Spleen (tissue), 11 donors: ENCODE measurements around the gene WNT9B. TPM values are rescaled to one million over a fixed set of nuclear protein-coding genes. Genes with fewer than 3 reads are reported as not detected.

Source experiments
- DNase-seq: peaks from one replicate; pipeline ENCODE4 v3.0.0-alpha.2; 2020
- H3K27ac ChIP-seq, 8 donors: fragments of 200-600 bp; sonication (generic) in 7 of 8; 1 replicate in 4 of 8; 2 replicates in 4 of 8; pipeline versions ENCODE4 v1.5.0 to v1.8.0; 2016 to 2021; ENCODE audit warnings: inconsistent platforms in 4 of 8, mild to moderate bottlenecking in 4 of 8, moderate library complexity in 1 of 8
- H3K27me3 ChIP-seq, 7 donors: fragments of 200-600 bp; sonication (generic) in 6 of 7; replicated peaks in 1 of 7; 1 replicate in 4 of 7; 2 replicates in 3 of 7; pipeline versions ENCODE4 v1.5.0 to v1.8.0; 2016 to 2021; ENCODE audit warnings: inconsistent platforms in 3 of 7, mild to moderate bottlenecking in 1 of 7
- H3K36me3 ChIP-seq, 6 donors: fragments of 200-600 bp; sonication (generic) in 5 of 6; 1 replicate in 4 of 6; 2 replicates in 2 of 6; pipeline versions ENCODE4 v1.5.0 to v1.8.0; 2016 to 2021; ENCODE audit warnings: inconsistent platforms in 2 of 6
- H3K4me1 ChIP-seq, 6 donors: fragments of 200-600 bp; sonication (generic) in 5 of 6; 1 replicate in 3 of 6; 2 replicates in 3 of 6; pipeline versions ENCODE4 v1.5.0 to v1.8.0; 2016 to 2021; ENCODE audit warnings: inconsistent platforms in 3 of 6
- H3K4me3 ChIP-seq, 8 donors: fragments of 200-600 bp; sonication (generic) in 7 of 8; 1 replicate in 4 of 8; 2 replicates in 4 of 8; pipeline versions ENCODE4 v1.5.0 to v1.8.0; 2016 to 2021; ENCODE audit warnings: inconsistent platforms in 4 of 8, mild to moderate bottlenecking in 4 of 8, moderate library complexity in 2 of 8
- H3K9me3 ChIP-seq, 8 donors: fragments of 200-600 bp; sonication (generic) in 7 of 8; 1 replicate in 4 of 8; 2 replicates in 4 of 8; pipeline versions ENCODE4 v1.5.0 to v1.8.0; 2016 to 2021; ENCODE audit warnings: inconsistent platforms in 4 of 8
- POLR2A ChIP-seq, 3 donors: fragments of 450-650 bp; IDR thresholded peaks; one replicate each; pipeline ENCODE4 v1.5.1; 2017; ENCODE audit warnings: antibody characterized with exemption in 3 of 3, mild to moderate bottlenecking in 1 of 3
- POLR2AphosphoS5 ChIP-seq, 3 donors: sonication (generic); formaldehyde crosslinking; IDR thresholded peaks; one replicate each; pipeline ENCODE4 v1.5.1; 2017; ENCODE audit warnings: antibody characterized with exemption in 3 of 3
- WGBS, 5 donors: extraction: QIAGEN DNeasy Blood & Tissue Kit in 3 of 5; methylation state at CpG; one replicate each; pipeline versions ENCODE4 v1.1.5 to v1.1.7; 2013 to 2018; 5-methylcytosine and 5-hydroxymethylcytosine counted together
- intact Hi-C: fragments of 100-400 bp; cut with DNase I; formaldehyde crosslinking; loops from one replicate; pipeline ENCODE4 v1.15.0; 2023; ENCODE audit warnings: low total_unique reads
- polyA plus RNA-seq, 3 donors: library from polyadenylated mRNA; stranded (reverse); fragments of 200-250 nt; gene quantifications; one replicate each; pipeline ENCODE4 v1.2.1, GENCODE V29; 2013
- total RNA-seq, 7 donors: library from RNA; depleted of rRNA in 3 of 7; stranded (reverse); fragments of >200 nt in 3 of 7; fragmentation: NEBNext Ultra II Directional in 4 of 7; extraction: Animal tissue kit (Norgen Biotek cat#: 25700) in 4 of 7; gene quantifications; one replicate each; pipeline versions ENCODE4 v1.1.0 to v1.2.1, GENCODE V29; 2016 to 2021
- TF ChIP-seq, protein P1 (sequence below), 11 experiments: fragments of 200-600 bp in 7 of 11; fragments of 450-650 bp in 4 of 11; sonication (generic) in 4 of 11; IDR thresholded peaks in 8 of 11; conservative IDR thresholded peaks in 3 of 11; 1 replicate in 7 of 11; 2 replicates in 4 of 11; pipeline versions ENCODE4 v1.4.0 to v1.8.0; 2016 to 2021; ENCODE audit warnings: antibody characterized with exemption in 11 of 11, inconsistent platforms in 4 of 11, mild to moderate bottlenecking in 1 of 11
- donor health status: healthy with polysubstance abuse.
- donor health status: DM: no; HTN: no; CAD: no; lungs with moderate emphysema.
- donor health status: DM: no; HTN: no; CAD: no.
- donor health status: Bipolar disorder and iron deficiency.
- donor health status: healthy.
- donor health status: DM: no; HTN: no; CAD: no.
- donor health status: DM: yes; HTN: yes; CAD: no.

The WNT9B gene
- total and polyA plus RNA-seq, 10 donors: 0.03 to 13.4 (median 0.69) TPM

- Histone ChIP-seq H3K27me3 (no peaks in the 10 kb centered on the region), H3K27ac (no peak overlapping the region), H3K9me3 (no peaks in the 10 kb centered on the region), H3K4me3 (no peak overlapping the region), H3K4me1 (peaks cover 4 to 30% (median 20%) of the 10 kb centered on the region in 6 donors), H3K36me3 (no peaks in the 10 kb centered on the region)
- intact Hi-C loops: no loop called here
- TF ChIP-seq, protein P1, sequence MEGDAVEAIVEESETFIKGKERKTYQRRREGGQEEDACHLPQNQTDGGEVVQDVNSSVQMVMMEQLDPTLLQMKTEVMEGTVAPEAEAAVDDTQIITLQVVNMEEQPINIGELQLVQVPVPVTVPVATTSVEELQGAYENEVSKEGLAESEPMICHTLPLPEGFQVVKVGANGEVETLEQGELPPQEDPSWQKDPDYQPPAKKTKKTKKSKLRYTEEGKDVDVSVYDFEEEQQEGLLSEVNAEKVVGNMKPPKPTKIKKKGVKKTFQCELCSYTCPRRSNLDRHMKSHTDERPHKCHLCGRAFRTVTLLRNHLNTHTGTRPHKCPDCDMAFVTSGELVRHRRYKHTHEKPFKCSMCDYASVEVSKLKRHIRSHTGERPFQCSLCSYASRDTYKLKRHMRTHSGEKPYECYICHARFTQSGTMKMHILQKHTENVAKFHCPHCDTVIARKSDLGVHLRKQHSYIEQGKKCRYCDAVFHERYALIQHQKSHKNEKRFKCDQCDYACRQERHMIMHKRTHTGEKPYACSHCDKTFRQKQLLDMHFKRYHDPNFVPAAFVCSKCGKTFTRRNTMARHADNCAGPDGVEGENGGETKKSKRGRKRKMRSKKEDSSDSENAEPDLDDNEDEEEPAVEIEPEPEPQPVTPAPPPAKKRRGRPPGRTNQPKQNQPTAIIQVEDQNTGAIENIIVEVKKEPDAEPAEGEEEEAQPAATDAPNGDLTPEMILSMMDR (IDR thresholded peaks at IDR 0.05 in 8 of 11, conservative IDR thresholded peaks at IDR 0.05 in 3 of 11): no peak
- no peak for TF ChIP-seq POLR2A (IDR thresholded peaks at IDR 0.05)
- TF ChIP-seq POLR2AphosphoS5 (IDR thresholded peaks at IDR 0.05): no peak
- no peak for DNase-seq
- 72 to 81% (median 79%) methylated on average over 7 of the region's 7 CpGs for WGBS, 5 donors
These were observed 22.7 kb downstream of the WNT9B start for GRCh38 chr17:46873941-46874645.

DNA sequence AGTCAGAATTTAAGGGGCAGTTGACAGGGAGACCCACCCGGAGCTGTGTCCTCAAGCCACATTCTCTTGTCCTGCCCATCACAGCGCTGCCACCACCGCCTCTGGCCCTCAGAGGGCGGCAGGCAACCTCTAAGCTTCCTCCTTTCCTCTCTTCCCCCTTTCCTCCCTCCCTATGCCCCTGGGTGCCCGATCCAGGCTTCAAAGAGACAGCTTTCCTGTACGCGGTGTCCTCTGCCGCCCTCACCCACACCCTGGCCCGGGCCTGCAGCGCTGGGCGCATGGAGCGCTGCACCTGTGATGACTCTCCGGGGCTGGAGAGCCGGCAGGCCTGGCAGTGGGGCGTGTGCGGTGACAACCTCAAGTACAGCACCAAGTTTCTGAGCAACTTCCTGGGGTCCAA, 23.5 kb downstream of the WNT9B start:
- intact Hi-C loops: no loop called here
- TF ChIP-seq, protein P1 (IDR thresholded peaks at IDR 0.05 in 8 of 11, conservative IDR thresholded peaks at IDR 0.05 in 3 of 11): no peak
- TF ChIP-seq POLR2AphosphoS5 (IDR thresholded peaks at IDR 0.05) (no peak), POLR2A (IDR thresholded peaks at IDR 0.05) (no peak)
- Histone ChIP-seq H3K36me3 (no peaks in the 10 kb centered on the region), H3K27ac (no peak overlapping the region), H3K4me3 (no peak overlapping the region), H3K27me3 (no peaks in the 10 kb centered on the region), H3K4me1 (peaks cover 4 to 32% (median 21%) of the 10 kb centered on the region in 6 donors), H3K9me3 (no peaks in the 10 kb centered on the region)
- no peak for DNase-seq
- WGBS, 5 donors: 80 to 86% (median 84%) methylated on average over 15 to 16 of the region's 16 CpGs

DNA sequence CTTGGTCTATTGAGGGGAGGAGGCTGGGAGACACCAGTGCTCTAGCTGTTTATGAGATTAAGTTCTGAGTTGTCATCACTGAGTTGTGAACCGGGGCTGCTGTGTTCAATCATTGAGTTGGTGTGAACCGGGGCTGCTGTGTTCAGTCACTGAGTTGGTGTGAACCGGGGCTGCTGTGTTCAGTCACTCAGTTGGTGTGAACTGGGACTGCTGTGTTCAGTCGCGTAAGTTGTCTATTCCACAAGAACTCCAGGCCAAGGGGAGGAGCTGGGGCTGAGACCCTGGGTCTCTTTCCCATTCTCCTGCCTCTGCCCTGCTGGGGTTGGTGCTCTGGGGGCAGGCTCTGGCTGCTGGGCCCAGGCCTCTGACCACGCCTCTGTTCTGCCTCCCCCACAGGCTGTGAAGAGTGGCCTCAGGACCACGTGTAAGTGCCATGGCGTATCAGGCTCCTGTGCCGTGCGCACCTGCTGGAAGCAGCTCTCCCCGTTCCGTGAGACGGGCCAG, 24.5 kb downstream of the WNT9B start:
- Histone ChIP-seq H3K27ac (no peak overlapping the region), H3K27me3 (no peaks in the 10 kb centered on the region), H3K9me3 (no peaks in the 10 kb centered on the region), H3K4me3 (no peak overlapping the region), H3K36me3 (no peaks in the 10 kb centered on the region), H3K4me1 (peaks cover 4 to 32% (median 21%) of the 10 kb centered on the region in 6 donors)
- 85 to 93% (median 91%) methylated on average over 8 to 13 of the region's 13 CpGs for WGBS, 5 donors
- no peak for DNase-seq
- TF ChIP-seq POLR2AphosphoS5 (IDR thresholded peaks at IDR 0.05) (no peak), POLR2A (IDR thresholded peaks at IDR 0.05) (no peak)
- TF ChIP-seq, protein P1 (IDR thresholded peaks at IDR 0.05 in 8 of 11, conservative IDR thresholded peaks at IDR 0.05 in 3 of 11): no peak
- intact Hi-C loops: no loop called here

DNA sequence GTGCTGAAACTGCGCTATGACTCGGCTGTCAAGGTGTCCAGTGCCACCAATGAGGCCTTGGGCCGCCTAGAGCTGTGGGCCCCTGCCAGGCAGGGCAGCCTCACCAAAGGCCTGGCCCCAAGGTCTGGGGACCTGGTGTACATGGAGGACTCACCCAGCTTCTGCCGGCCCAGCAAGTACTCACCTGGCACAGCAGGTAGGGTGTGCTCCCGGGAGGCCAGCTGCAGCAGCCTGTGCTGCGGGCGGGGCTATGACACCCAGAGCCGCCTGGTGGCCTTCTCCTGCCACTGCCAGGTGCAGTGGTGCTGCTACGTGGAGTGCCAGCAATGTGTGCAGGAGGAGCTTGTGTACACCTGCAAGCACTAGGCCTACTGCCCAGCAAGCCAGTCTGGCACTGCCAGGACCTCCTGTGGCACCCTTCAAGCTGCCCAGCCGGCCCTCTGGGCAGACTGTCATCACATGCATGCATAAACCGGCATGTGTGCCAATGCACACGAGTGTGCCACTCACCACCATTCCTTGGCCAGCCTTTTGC, 25.0 kb downstream of the WNT9B start:
- 82 to 92% (median 84%) methylated on average over 6 to 12 of the region's 12 CpGs for WGBS, 5 donors
- peak overlapping the region in 1 of 8 donors; percentile 76 for H3K27ac ChIP-seq
- no peaks in the 10 kb centered on the region for H3K27me3 ChIP-seq
- peak; percentile 74 for DNase-seq
- intact Hi-C loops: no loop called here
- no peaks in the 10 kb centered on the region for H3K9me3 ChIP-seq
- no peak overlapping the region for H3K4me3 ChIP-seq
- TF ChIP-seq POLR2AphosphoS5 (IDR thresholded peaks at IDR 0.05) (no peak), POLR2A (IDR thresholded peaks at IDR 0.05) (no peak)
- TF ChIP-seq, protein P1 (IDR thresholded peaks at IDR 0.05 in 8 of 11, conservative IDR thresholded peaks at IDR 0.05 in 3 of 11): no peak
- H3K4me1 ChIP-seq: peaks cover 4 to 32% (median 21%) of the 10 kb centered on the region in 6 donors
- H3K36me3 ChIP-seq: no peaks in the 10 kb centered on the region
